CD4-positive, alpha-beta T cell treated with Interleukin-17A for 4 hours (primary cell): ENCODE data around the gene MTLN.
A peak's percentile ranks its signal among the peaks of the same experiment; 100 is the strongest.
"Not testable (repeated sequence)": the region's sequence is repeated elsewhere in the genome, so short reads cannot be mapped to it uniquely, and the experiment has no call there.

ENCODE experiments used
- DNase-seq: peaks from one replicate; pipeline ENCODE4 v3.0.0-alpha.2; 2020; ENCODE audit warnings: mixed read lengths

The MTLN gene, protein sequence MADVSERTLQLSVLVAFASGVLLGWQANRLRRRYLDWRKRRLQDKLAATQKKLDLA

DNA sequence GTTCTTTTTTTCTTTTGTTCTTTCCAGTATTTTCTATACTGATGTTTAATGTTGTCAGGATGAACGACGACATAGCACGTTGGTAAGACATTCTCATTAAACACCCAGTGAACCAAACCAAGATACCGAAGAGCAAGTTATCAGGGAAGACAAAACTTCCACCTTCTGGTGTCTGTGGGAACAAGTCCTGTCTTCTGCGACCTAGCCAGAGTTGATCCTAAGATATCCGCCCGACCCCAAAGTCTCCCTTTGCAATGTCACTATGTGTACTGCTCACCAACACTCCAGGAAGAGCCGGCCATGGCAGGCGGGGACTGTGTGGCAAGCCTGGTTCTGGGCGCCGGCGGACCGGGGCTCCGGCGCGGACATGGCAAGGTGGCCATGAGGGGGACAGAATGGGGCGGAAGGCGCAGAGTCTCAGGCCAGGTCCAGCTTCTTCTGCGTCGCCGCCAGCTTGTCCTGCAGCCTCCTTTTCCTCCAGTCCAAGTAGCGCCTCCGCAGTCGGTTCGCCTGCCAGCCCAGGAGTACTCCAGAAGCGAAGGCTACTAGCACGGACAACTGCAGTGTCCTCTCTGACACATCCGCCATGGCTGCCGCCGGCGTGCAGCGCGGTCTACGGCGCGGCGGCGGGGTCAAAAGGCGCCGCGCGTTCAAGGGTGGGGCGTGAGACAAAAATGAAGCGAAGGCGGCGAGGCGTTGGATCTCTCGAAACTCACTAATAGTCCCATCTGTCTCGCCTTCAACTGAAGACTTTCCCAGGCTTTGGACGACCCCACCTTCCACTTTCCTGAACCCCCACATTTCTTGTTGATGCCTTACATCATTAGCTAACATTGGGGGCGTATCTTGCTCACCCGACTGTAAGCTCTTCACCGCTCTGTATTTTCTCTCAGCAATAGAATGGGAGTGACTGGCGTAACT, at the start of gene MTLN:
TSS of gene MTLN (minus strand) at position 610 of the 921 bp plus-strand sequence. CDS start at position 588, 22 bp downstream.
- peak; percentile 73 for DNase-seq

DNA sequence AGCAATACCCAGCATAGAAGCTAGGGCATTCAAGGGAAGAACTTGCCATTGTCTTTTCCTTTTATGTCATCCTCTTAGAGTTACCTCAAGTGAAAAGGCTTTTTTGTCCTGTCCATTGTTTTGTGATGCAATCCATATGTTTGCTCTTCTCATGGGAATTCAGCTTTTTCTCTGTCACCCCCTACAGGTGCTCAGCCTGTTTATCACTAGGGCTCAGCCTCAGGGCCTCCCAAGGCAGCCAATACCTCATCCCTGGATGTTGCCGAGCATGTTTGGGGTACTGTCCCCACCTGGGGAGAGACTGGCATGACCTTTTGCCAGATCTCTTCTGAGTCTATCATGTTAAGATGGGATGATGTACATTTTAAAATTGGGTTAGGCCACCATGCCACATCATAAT, 49.6 kb upstream of the MTLN start:
- not testable (repeated sequence) for DNase-seq

DNA sequence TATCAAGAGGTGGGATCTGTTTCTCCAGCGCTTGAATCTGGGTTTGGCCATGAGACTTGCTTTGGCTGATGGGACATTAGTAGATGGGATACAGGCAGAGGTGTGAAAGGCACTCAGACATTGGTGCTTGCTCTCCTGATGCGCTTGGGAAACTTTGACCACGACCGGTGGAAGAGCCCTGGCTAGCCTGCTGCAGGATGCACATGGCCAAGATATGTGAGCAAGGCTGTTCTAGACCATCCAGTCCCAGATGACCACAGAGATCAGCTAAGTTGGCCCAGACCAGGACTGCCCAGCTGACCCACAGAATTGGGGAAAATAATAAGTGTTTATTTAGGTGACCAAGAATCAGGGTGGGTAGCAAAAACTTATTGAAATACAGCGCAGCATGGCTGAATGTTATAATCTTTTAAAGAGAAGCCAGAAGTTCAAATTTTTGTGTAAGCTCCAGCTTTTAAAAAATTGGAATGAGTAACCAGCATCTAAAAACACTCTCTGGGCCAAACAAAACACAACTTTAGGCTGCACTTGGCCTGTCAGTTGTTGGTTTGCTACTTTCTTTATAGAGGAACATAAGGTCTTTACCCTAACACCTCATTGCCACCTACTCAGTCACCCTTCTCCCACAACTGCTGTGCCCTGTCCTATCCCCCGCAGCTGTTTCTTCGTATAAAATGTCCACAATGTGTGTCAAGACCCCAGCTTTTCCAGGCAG, 35.9 kb upstream of the MTLN start:
- DNase-seq, result not testable (repeated sequence)

GRCh38 chr2:110245488-110246435, 33.4 kb upstream of the MTLN start:
- not testable (repeated sequence) for DNase-seq

DNA sequence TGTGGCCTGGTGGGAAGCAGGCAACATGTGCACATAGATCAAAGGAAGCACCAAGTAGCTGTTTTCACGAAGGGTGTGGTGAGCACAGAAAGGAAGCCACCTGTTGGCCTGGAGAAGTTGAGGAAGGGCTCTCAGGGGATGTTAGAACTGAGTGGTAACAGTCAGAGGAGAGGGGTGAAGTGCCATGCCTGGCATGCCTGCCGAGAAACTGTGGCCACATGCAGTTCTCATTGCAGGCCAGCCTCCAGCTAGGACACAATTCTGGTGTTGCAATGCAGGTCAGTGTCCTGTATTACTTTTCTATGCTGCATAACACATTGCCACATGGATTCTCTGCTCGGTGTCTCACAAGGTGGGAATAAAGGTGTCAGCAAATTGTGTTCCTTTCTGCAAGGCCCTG, 30.9 kb upstream of the MTLN start:
- not testable (repeated sequence) for DNase-seq

GRCh38 chr2:110234514-110234913, 22.2 kb upstream of the MTLN start:
- not testable (repeated sequence) for DNase-seq

GRCh38 chr2:110229886-110230285, 17.5 kb upstream of the MTLN start:
- not testable (repeated sequence) for DNase-seq

DNA sequence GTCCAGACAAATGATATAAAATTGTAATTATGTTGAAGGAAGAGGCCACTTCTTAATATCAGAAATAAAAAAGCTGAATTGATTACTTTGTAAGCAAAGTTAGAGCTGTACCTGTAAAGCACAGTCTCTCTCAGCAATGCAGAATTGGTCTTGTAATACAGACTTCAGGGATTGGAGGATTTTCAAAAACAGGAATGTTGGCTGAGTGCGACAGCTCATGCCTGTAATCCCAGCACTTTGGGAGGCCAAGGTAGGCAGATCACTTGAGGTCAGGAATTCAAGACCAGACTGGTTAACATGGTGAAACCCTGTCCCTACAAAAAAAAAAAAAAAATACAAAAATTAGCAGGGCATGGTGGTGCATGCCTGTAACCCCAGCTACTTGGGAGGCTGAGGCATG, 10.3 kb upstream of the MTLN start:
- not testable (repeated sequence) for DNase-seq

GRCh38 chr2:110221938-110222337, 9.6 kb upstream of the MTLN start:
- DNase-seq, result no peak

GRCh38 chr2:110220190-110220564, 7.8 kb upstream of the MTLN start:
- no peak for DNase-seq

DNA sequence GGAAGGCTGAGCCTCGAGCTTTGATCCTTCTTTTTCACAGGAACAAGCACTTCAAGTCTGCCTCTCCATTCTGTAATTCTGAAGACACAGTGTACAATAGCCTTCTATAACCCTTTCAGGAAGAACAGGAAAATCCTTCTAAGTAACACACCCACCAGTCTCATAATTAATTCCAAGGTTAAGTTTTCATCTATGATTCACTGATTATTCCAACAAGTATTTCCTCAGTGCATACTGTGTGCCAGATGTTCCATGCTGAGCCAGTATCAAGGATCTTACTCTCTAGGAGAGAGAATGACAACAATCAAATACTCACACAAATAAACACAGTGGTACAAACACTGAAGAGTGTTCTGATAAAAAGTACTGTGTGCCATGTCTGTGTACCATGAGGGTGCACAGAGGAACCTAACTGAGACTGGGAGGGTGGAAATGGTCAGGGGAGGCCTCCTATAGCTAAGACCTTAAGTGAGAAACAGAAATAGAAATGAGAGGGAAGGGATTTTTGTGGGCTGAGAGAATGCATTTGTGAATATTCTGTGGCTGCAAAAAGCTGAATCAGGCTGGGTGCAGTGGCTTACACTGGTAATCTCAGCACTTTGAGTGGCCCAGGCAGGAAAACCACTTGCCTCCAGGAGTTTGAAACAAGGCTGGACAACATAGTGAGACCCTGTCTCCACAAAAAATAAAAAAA, 7.3 kb upstream of the MTLN start:
- no peak for DNase-seq

DNA sequence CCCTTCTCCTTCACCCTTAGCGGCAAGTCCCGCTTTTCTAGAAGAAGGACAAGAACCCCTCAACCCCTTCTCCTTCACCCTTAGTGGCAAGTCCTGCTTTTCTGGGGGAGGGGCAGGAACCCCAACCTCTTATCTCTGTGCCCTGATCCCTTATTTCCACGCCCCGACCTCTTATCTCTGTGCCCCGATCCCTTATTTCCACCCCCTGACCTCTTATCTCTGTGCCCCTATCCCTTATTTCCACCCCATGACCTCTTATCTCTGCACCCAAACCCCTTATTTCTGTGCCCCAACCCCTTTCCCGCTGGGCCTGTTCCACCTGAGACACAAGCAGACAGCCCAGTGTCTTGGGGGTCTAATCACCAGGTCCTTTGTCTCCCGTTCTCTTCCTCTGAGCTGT, 6.5 kb upstream of the MTLN start:
- not testable (repeated sequence) for DNase-seq

DNA sequence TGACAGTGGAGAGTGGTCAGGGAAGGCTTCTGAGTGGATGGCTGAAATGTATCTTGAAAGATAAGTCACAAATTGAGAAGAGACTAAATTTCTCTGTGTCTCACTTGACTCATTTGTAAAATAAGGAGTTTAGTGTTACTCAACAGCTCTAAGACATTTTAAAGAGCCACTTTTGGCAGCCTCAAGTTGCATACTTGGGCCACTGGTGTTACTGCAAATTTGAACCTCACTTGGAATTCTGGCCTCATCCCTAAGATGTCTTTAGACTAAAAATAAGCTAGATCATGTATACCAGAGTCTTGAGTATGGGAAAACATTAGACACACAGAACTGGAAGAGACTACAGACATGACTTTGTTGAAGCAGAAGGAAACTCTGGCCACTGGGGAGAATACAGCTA, 4.5 kb upstream of the MTLN start:
- DNase-seq, result no peak

DNA sequence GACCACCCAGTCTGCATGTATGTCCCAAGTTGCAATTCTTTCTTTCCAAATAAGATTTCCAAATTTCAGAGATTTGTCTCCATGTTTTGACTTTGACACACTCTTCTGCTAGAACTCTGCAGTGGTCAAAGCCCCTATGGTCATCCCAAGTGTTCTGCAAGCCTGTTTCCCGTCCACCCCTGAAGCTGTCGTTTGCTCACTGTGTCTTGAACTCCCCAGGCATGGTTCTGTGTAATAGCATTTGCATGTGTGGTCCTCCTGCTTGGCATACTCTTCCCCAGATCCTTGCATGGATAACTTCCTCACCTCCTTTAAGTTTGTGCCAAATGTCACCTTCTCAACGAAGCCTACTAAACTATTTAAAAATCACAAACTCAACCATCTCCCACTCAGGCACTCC, 3.9 kb upstream of the MTLN start:
- no peak for DNase-seq

DNA sequence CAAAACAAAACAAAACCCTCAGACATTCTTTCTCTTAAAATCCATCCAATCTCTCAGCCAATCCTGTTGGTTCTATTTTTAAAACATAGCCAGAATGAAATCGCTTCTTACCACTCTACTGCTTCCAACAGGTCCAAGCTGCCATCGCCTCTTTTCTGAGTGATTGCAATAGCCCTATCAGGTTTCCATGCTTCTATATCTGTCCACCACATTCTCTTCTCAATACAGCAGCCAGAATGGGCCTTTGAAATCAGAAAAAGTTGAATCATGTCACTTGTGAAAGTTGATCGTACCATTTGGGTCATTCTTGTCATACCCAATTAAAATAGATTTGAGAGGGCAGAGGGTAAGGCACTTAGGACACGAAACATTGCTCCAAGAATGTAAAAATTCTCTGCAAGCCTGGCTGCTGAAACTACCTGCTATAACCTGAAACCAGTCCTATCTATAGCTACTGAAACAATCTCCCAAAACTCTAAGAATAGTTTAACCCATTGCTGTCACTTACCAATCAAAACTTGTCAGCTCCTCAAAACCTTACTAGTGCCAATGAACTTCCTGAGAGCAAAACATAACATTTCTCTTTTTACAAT, 3.3 kb upstream of the MTLN start:
- DNase-seq, result no peak

- DNase-seq, result no peak
These were observed 2.7 kb upstream of the MTLN start for GRCh38 chr2:110215091-110215490.

GRCh38 chr2:110213522-110213921, 1.2 kb upstream of the MTLN start:
- DNase-seq, result not testable (repeated sequence)

- DNase-seq, result no peak
These were observed 6.5 kb downstream of the MTLN start for GRCh38 chr2:110205660-110206455.

- DNase-seq, result peak; percentile 82
These were observed 7.7 kb downstream of the MTLN start, which contains the start of gene NPHP1 for GRCh38 chr2:110204408-110205385. Gene NPHP1 (minus strand): TSS chr2:110205013. CDS start chr2:110204968, 45 bp downstream.
